T-helper 2 cell treated with Interferon-gamma antibody and Interleukin-4, amounts not matched to agents 5 μg/mL and 100 μg/mL, for 36 hours (primary cell): ENCODE data around the gene GPX5.

ENCODE experiments used
- DNase-seq: peaks from one replicate; pipeline ENCODE4 v3.0.0; 2021; ENCODE audit warnings: low spot score
- H3K27ac Mint-ChIP-seq: one replicate; pipeline ENCODE4 v1.8.0; 2021; ENCODE audit warnings: mild to moderate bottlenecking, mixed read lengths
- H3K27me3 Mint-ChIP-seq: one replicate; pipeline ENCODE4 v1.8.0; 2021; ENCODE audit warnings: low read depth, mixed read lengths
- H3K36me3 Mint-ChIP-seq: one replicate; pipeline ENCODE4 v1.8.0; 2021; ENCODE audit warnings: low read depth, mixed read lengths
- H3K4me1 Mint-ChIP-seq: one replicate; pipeline ENCODE4 v1.8.0; 2021; ENCODE audit warnings: low read depth, mixed read lengths
- H3K4me3 Mint-ChIP-seq: one replicate; pipeline ENCODE4 v1.8.0; 2022; ENCODE audit warnings: mild to moderate bottlenecking, moderate library complexity, mixed read lengths
- H3K9me3 Mint-ChIP-seq: one replicate; pipeline ENCODE4 v1.8.0; 2021; ENCODE audit warnings: mixed read lengths

The GPX5 gene

DNA sequence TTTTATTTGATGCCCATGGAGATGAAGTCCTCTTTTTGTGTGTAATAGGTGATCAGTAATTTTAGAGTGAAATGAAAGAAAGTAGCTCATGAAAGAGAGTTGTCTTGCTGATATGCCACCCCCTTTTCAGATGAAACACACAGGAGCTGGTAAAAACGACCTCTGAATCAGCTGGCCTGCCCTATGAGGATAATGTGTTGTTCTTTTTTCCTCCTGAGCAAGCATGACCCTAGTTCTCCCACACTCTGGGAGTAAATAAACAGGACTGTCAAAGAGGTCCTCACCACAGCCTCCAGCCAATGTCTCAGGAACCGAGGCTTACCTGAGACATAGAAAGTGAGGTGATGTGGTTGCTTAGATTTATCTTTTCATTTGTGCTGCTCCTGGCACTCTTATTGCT is 29.5 kb downstream of the GPX5 start:
- Mint-ChIP-seq H3K27ac (no peak overlapping the region), H3K27me3 (peaks cover 64% of the 10 kb centered on the region), H3K9me3 (no peaks in the 10 kb centered on the region), H3K36me3 (no peaks in the 10 kb centered on the region), H3K4me3 (no peak overlapping the region), H3K4me1 (no peaks in the 10 kb centered on the region)
- no peak for DNase-seq

DNA sequence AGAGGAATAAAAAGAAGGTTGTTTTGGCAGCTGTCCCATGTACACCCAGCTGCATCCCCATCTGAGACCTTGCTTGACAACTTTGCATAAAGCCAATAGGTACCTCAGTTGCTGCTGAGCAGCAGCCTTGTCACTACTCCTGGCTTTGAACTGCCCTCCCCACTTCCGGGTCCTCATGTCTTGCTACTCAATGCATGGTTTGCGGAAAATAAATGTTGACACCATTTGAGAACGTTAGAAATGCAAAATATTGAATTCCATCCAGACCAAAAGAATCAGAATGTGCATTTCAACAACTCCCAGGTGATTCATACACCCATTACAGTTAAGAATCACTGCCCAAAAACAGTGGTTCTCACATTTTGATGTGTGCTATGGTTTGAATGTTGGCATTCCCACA is 32.9 kb downstream of the GPX5 start:
- H3K4me3 Mint-ChIP-seq, result no peak overlapping the region
- peaks cover 47% of the 10 kb centered on the region for H3K27me3 Mint-ChIP-seq
- H3K27ac Mint-ChIP-seq, result no peak overlapping the region
- no peaks in the 10 kb centered on the region for H3K36me3 Mint-ChIP-seq
- DNase-seq, result no peak
- H3K4me1 Mint-ChIP-seq, result no peaks in the 10 kb centered on the region
- H3K9me3 Mint-ChIP-seq, result no peaks in the 10 kb centered on the region

DNA sequence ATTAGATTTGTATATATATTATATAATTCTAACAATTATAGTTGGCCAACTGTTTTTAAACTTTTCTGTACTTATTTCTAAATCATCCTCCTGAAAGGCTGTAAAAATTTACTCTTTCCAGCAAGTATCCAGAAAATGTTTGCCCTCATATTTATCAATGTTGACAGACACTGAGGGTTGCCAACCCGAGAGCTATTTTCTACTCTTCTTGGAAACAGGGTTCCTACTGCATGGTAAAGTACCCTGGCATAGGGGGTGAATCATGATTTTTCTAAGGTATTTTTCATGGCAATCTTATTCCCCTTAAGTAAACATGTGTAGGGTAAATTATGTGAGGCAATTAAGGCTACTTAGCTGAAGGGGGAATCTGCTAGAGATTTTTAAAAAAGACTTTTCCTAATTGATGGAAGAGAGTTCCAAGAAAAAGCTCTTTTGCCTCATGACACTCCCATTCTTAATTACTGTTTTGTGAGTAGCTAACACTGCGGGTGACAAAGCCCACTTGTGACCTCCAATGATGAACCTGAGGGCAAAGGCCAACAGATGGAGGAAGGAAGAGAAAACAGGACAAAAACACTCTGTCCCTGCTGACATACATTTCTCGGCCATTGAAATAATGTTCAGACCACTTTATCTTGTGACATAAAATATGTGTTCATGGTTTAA is 37.9 kb downstream of the GPX5 start:
- Mint-ChIP-seq H3K36me3 (no peaks in the 10 kb centered on the region), H3K4me1 (no peaks in the 10 kb centered on the region), H3K4me3 (no peak overlapping the region), H3K27ac (no peak overlapping the region), H3K27me3 (peaks cover 44% of the 10 kb centered on the region), H3K9me3 (no peaks in the 10 kb centered on the region)
- no peak for DNase-seq

DNA sequence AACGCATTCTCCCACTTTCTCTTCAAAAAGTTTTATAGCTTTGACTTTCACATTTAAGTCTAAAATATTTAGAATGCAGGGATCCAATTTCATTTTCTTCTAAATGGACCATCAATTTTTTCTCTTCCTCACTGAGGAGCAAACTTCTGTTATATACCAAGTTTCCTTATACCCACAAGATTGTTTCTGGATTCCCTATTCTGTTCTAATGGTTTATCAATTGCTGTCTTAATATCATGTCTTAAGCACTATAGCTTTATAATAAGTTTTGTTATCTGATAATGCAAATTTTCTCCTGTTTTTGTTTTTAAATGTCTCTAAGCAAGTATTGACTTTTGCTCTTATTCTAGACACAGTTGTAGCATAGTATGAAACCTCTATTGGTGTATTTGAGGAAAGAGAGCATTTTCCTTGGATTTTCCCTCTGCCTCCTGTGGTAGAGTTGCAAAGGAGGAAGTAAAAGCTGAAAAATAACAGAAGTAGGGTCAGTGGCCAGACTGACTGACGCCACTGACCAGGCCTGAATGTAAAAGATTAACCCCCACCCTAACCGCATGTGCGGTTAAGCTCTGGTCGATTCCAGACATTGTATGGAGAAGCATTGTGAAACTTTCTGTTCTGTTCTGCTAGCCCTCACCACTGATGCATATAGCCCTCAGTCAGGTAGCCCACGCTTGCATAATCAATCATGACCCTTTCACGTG is 40.3 kb downstream of the GPX5 start:
- no peaks in the 10 kb centered on the region for H3K36me3 Mint-ChIP-seq
- no peaks in the 10 kb centered on the region for H3K9me3 Mint-ChIP-seq
- no peak overlapping the region for H3K27ac Mint-ChIP-seq
- no peak overlapping the region for H3K4me3 Mint-ChIP-seq
- H3K4me1 Mint-ChIP-seq, result no peaks in the 10 kb centered on the region
- peaks cover 38% of the 10 kb centered on the region for H3K27me3 Mint-ChIP-seq
- DNase-seq, result no peak

DNA sequence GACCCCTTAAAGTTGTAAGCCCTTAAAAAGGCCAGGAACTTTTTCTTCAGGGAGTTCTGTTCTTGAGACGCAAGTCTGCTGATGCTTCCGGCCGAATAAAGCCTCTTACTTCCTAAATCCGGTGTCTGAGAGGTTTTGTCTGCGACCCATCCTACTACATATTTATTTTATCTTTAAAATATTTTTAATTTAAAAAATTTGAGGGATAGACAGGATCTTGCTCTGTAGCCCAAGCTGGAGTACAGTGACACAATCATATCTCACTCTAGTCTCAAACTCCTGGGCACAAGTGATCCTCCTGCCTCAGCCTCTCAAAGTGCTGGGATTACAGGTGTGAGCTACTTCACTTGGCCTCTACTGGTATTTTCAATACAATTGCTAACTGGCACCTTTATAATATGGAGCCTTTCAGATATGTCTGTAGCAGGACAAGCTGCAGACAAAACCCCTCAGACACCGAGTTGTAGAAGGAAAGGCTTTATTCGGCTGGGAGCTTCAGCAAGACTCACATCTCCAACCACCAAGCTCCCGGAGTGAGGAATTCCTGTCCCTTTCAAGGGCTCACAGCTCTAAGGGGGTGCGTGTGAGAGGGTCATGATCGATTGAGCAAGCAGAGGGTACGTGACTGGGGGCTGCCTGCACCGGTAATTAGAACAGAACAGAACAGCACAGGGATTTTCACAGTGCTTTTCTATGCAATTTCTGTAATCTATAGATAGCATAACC is 41.0 kb downstream of the GPX5 start:
- H3K27ac Mint-ChIP-seq, result no peak overlapping the region
- no peak for DNase-seq
- no peak overlapping the region for H3K4me3 Mint-ChIP-seq
- no peaks in the 10 kb centered on the region for H3K9me3 Mint-ChIP-seq
- H3K36me3 Mint-ChIP-seq, result no peaks in the 10 kb centered on the region
- no peaks in the 10 kb centered on the region for H3K4me1 Mint-ChIP-seq
- peaks cover 36% of the 10 kb centered on the region for H3K27me3 Mint-ChIP-seq

DNA sequence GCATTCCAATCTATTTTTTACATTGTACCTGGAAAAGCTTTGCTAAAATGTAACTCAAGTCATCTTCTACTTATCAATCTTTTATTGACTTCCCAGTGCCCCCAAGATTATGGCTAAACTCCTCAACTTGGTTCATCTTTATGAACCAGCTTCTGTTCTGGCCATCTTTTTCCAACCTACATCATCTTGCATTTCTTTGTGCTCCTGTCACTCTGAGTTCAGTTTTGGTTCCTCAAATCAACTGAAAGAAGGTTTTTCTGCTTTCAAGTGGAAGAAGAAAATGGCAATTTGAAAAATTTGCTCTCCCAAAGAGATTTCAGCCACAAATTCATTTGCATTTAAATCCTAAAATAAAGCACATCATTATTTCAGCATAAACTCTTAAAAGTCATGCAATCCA is 41.8 kb downstream of the GPX5 start:
- Mint-ChIP-seq H3K9me3 (no peaks in the 10 kb centered on the region), H3K4me1 (no peaks in the 10 kb centered on the region), H3K27ac (no peak overlapping the region), H3K36me3 (no peaks in the 10 kb centered on the region), H3K4me3 (no peak overlapping the region), H3K27me3 (peaks cover 39% of the 10 kb centered on the region)
- no peak for DNase-seq

DNA sequence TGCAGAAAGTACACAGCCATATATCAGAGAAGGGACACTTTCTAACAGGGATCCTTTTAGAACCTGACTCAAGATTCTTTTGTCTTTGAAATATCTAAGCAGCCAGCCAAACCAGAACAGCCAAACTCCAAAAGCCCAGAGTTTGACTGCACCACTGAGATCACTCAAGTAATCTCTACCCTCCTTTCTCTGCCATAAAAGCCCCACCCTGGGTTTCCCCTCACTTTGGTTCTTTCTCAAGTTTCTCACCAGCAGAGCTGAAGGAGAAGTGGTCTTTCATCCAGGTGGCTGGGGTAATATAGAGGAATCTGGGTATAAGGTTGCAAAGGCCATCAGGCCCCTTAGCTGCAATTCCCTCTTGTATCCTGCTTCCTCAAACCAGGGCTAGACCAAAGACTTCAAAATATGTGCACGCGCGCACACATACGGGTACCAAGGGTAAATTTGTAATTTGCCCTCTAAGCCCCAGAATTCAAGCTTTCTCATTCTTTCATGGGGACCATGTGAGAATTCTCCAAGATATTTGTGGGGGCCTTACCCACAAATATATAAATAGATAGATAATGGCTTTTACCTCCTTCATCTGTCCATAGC is 42.9 kb downstream of the GPX5 start:
- H3K27ac Mint-ChIP-seq, result no peak overlapping the region
- H3K36me3 Mint-ChIP-seq, result no peaks in the 10 kb centered on the region
- H3K4me1 Mint-ChIP-seq, result no peaks in the 10 kb centered on the region
- no peak for DNase-seq
- H3K9me3 Mint-ChIP-seq, result no peaks in the 10 kb centered on the region
- H3K27me3 Mint-ChIP-seq, result peaks cover 42% of the 10 kb centered on the region
- H3K4me3 Mint-ChIP-seq, result no peak overlapping the region

DNA sequence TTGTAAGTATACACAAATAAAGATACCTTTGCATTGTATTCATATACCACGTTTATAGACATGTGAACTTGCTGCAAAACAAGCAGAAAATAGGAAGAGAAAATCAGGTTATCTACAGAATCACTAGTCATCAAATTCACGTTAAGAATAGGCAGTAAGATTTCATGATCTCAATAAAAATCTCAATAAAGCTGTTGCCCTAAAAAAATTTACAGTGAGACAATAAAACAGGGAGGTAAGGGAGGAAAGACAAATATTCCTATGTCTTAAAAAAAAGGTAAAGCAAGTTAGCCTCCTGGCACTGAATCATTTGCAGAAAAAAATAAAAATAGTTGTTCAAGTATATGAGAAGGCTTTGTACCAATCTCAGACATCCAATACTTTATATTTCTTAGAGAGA is 44.1 kb downstream of the GPX5 start:
- Mint-ChIP-seq H3K4me1 (no peaks in the 10 kb centered on the region), H3K4me3 (no peak overlapping the region), H3K27me3 (peaks cover 41% of the 10 kb centered on the region), H3K36me3 (no peaks in the 10 kb centered on the region), H3K27ac (no peak overlapping the region), H3K9me3 (no peaks in the 10 kb centered on the region)
- no peak for DNase-seq

DNA sequence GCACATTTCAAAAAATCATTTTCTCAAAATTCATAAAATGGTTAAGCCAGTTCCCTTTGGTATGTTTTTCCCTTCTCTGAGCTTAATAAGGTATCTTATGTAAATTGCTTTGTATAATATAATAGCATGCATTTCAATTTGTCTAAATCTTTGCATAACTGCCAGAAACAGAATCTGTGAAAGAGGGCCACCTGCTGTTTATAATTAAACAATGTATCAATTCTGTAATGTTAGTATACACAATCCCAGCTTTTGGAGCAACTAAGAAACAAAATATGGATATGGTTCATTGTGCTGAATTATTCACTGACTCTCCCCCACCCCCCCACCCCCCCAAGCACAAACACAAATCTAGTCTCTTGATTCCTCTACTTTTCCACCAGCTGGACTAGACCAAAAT is 54.8 kb downstream of the GPX5 start:
- Mint-ChIP-seq H3K9me3 (no peaks in the 10 kb centered on the region), H3K4me3 (no peak overlapping the region), H3K36me3 (no peaks in the 10 kb centered on the region), H3K27ac (no peak overlapping the region), H3K4me1 (no peaks in the 10 kb centered on the region), H3K27me3 (peaks cover 11% of the 10 kb centered on the region)
- no peak for DNase-seq

DNA sequence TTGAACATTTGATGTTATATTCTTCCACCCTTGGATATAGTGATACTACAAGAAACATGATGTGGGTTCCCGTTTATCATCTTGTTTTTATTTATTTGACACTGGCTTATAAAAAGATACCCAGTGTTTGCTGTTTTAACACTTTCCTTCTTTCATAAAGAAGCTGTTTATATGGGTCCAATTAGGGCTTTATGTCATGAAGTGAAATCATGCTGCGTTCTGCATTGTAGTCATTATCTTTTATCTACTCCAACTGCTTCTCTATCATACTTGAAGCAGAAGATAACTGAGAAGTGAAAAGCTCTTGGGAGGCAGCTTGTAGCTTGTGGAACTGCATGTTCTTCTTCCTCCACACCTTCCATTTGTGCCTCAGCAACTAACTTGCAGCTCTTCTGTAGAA is 57.8 kb downstream of the GPX5 start:
- Mint-ChIP-seq H3K27me3 (peaks cover 36% of the 10 kb centered on the region), H3K4me3 (no peak overlapping the region), H3K4me1 (peaks cover 14% of the 10 kb centered on the region), H3K36me3 (no peaks in the 10 kb centered on the region), H3K27ac (no peak overlapping the region), H3K9me3 (no peaks in the 10 kb centered on the region)
- no peak for DNase-seq
